ENCODE results near the gene CHAT.

Gene CHAT

DNA sequence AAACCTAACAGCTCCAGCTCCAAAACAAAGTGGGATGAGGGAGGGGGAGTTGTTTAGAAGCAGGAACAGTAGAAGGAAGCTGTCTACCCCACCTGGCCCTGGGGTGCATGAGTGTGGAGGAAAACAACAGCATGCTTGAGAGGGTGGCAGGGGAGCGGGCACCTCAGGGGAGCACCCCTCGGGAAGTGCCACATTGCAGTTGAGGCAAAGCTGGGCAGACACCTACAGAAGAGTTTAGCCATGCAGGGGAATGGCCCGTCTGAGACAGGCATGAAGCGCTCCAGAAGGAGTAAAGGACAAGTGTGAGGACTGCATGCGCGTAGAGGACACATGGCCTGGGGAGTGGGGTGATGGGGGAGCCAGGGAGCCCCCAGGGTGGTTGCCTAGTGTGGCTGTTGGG lies 18.1 kb downstream of the CHAT start:
- DNase-seq (ENCODE audit: low read depth in 2 of 2), result no peak

- no peak for DNase-seq (ENCODE audit: low read depth in 2 of 2)
Measured at GRCh38 chr10:49632406-49633317, 18.8 kb downstream of the CHAT start.

DNA sequence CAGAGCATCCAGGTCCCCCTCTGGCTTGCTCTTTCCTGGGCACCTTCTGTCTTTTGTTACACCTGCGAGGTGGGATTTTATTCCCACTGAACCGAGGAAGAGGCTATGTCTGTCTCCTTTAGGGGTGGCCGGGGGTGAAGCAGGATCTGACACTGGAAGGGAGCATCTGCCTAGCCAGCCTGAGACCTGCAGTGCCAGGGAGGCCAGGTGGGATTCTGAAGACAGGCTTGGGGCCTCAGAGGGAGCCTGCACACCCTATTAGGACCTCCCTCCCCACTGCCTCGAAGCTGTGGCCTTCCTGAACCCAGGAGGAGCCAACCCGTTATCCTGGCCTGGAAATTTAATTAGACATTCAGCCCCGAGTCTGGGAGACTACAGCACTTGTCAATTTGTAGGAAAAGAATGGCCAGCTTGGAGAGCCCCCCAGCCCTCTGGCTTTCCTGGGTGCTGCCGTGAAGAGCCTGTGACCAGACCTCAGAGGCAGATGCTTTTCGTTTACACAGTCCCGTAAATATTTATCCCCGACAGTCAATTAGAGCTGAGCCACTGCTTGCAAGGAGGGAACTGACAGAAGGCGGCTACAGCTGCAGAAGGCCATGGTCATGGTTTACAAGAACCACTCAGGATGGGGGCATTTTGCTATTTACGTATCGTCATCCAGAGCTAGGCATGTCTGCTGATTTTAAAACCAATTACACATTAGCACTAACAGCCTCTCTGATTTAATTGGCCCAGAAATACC lies 19.7 kb downstream of the CHAT start:
- DNase-seq (ENCODE audit: low read depth in 2 of 2), result no peak

DNA sequence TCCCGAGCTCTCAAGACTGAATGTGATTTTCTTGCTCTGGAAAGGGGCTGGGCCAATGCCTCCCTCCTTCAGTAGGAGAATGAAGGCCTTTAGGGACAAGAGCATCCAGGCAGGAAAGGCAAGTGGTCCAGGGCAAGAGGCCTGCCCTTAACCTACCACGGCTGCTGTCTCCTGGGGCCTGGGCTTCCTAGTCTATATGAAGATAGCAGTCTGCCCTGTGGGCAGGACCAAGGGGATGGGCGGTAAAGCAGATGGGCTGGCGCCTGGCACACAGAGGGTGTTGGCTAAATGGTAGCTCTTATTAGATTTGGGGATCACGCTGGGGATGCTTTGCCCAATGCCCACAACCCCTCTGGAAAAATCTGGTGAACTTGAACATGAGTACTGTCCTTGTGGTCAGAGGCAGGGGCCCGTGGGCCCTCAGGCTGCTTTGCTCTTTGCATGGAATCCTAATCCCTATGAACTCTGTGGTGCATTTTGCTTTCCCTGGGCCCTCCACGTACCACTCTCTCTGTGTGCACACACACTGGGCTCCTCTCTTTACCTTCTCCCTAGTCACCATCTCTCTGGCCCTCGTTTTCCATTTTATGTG lies 20.3 kb downstream of the CHAT start:
- DNase-seq (ENCODE audit: low read depth in 2 of 2), result no peak

- DNase-seq (ENCODE audit: low read depth in 2 of 2), result no peak
Measured at GRCh38 chr10:49642311-49642710, 28.5 kb downstream of the CHAT start.

DNA sequence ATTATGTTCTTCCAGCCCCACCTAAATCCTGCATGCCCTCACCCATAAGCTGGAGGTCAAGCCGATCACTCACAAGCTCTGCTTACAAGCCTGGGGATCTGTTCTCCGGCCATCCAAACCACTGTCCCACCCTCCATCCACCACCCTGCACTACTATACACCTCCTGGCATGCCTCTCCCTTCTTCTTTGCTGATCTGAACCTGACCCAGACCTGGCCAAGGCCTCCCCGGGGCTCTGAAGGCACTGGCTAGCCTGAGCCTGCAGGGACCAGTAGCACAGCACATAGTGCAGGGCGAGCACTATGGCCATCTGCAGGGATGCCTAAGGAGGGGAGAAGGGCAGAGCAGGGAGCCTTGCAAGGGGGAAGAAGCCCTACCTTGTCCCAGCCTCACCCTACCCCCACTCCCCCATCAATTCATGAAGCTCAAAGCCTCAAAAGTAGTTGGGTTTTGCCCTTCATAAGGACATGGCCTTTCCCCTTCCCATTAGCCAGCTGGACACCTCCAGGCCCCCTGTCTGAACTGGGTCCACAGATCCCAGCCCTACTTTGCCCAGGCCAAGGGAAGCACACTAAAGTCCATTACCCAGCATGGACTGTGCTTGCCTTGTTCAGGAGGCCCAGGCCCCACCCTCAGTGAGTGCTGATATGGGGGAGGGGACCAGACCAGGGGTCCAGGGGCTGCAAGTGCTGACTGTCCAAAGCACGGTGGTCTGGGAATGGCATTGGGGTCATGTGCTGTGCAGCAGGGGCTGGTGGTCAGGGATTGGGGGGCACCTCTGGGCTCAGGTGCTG lies 29.6 kb downstream of the CHAT start:
- DNase-seq (ENCODE audit: low read depth in 2 of 2), result no peak

DNA sequence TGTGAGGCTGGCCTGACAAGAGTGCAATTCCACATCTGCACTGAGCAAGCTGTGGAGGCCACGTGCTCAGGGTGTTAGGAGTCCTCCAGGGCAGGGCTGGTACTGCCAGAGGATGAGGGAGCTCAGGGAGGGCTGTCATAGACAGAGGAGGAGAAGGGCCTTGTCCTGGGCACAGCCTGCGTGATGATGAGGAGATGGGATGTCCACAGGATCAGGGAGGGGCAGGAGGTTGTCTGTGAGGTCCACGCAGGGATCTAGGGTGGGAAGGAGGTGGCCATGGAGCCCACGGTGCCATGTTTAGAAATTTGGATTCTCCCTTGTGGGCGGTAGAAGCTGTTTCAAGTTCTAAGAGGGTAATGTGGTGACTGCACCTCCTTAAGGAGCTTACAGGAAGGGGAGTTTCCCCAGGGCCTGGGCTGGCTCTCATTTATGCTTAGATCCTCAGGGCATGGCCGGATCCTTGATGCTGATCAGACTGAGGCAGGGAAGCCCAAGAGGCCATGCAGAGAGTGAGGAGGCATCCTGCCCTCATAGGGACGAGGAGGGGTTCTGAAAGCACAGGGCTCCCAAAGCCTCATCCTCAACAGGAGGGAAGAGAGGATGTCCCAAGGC lies 30.3 kb downstream of the CHAT start:
- DNase-seq (ENCODE audit: low read depth in 2 of 2), result no peak

- DNase-seq (ENCODE audit: low read depth in 2 of 2), result no peak
Measured at GRCh38 chr10:49645417-49645816, 31.6 kb downstream of the CHAT start.

DNA sequence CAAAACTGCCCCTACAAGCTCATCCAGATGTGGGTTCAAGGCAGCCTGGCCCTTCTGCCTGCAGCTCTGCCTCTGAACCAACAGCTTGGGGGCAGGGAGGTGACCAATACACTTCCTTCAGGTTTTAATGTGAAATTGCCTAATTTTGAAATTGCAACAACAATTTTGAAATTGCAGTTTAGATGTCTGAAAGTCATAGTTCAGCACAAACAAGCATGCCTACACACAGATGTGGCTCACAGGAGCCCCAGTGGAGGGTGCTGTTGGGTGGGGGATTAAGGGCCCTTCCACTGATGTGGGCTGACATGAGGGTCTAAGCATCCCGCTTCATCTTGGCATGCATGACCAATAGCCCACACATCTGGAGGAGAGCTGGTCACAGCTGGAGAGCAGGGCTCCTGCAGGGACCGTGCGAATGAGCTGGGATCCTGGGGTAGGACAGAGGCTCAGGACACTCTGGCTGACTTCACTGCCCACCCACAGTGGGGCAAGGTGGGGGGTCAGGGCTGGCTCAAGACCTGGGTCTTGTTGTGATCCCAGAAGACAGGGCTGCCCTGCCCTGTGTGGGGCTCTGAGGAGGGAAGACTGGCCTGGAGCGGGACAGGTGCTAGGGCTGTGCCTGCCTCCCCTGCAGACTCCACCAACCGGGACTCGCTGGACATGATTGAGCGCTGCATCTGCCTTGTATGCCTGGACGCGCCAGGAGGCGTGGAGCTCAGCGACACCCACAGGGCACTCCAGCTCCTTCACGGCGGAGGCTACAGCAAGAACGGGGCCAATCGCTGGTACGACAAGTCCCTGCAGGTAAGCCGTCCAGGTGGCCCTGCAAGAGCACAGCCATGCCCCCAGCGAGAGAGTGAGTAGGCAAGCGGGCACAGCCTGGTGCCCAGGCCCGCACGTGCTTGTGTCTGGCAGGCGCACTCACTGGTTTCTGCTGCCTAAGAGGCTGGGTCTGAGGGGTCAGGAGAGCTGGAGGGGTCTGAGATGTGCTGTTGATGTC lies 32.3 kb downstream of the CHAT start:
- no peak for DNase-seq (ENCODE audit: low read depth in 2 of 2)

- no peak for DNase-seq (ENCODE audit: low read depth in 2 of 2)
Measured at GRCh38 chr10:49647554-49647953, 33.7 kb downstream of the CHAT start.

DNA sequence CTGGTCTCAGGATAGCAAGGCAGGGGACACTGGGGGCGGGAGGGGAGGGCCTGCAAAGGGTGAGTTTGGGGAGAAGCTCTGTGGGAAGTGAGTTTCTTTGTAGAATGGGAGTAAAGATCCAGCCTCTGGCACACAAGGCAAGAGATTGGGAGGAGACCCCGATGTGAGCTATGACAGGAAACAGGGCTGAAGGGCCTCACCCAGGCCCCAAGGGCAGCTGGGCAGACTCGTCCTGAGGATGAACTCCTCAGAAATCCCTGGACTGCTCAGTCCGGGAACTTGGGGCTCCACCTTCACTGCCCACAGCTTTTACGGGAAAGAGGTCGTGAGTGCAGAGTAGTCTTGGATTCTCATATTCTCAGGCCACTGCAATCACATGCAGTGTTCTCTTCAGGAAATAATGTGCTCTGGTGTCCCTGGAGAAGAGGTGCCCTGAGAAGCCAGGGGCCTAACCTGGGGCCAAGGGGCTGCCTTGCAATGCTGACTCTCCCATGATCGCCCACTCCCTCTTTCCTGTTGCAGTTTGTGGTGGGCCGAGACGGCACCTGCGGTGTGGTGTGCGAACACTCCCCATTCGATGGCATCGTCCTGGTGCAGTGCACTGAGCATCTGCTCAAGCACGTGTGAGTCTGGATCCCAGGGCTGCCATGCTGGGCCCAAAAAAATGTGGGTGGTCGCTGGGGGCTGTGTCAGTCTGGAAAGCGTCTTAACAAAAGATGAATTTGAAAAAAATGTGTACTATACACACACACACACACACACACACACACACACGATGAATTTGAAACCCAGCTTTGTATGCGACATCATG lies 34.4 kb downstream of the CHAT start:
- no peak for DNase-seq (ENCODE audit: low read depth in 2 of 2)

DNA sequence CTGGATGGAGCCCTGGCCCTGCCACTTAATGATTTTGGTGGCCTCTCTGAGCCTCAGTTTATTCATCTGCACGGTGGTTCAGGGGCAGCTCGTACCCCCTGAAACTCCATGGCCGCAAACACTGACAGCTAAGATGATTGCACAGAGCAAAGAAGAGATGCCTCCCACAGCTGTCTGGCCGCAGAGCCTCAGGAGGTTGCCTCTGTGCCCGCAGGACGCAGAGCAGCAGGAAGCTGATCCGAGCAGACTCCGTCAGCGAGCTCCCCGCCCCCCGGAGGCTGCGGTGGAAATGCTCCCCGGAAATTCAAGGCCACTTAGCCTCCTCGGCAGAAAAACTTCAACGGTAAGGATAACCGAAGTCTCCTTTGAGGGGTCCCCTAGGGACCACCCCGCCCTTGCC lies 35.5 kb downstream of the CHAT start:
- DNase-seq (ENCODE audit: low read depth in 2 of 2), result no peak

- DNase-seq (ENCODE audit: low read depth in 2 of 2), result no peak
Measured at GRCh38 chr10:49649936-49650723, 36.3 kb downstream of the CHAT start.

- no peak for DNase-seq (ENCODE audit: low read depth in 2 of 2)
Measured at GRCh38 chr10:49650724-49651034, 36.8 kb downstream of the CHAT start.

GRCh38 chr10:49651039-49651835 lies 37.4 kb downstream of the CHAT start:
- DNase-seq (ENCODE audit: low read depth in 2 of 2), result no peak

- DNase-seq (ENCODE audit: low read depth in 2 of 2), result no peak
Measured at GRCh38 chr10:49651917-49652316, 38.1 kb downstream of the CHAT start.

DNA sequence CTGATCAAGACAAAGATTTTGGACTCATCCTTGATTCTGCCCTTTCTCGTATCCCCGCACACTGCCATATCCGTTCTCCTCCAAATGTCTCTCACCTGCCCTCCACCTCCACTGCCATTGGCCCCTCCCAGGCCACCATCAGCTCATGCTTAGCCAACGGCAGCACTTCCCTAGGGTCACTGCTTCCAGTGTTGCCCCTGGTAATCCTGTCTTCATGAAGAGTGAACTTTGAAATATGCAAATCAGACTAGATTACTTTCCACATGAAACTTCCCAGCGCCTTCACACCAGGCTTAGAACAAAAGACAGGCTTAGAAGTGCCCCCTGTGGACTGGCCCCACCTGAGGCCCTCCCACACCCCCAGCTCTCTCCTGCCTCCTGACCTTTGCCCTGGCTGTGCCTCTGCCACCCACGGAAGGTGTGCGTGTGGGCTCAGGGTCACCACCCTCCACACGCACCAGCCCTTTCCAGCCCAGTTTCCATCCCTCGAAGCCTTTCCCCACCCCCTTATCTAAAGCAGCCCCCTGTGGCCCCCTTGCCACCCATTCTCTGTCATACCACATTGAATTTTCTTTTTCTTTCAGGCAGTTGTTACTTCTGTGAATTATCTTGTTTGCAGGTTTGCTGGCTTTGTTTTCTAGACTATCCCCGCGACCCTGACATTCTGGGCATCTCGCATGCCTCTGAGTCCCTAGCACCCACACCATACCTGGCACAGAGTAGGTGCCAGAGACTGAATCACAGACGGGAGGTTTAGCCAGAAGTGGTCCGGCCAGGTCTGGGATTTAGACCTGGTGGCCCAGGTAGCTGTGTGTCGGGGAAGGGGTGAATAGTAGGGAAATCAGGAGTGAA lies 38.8 kb downstream of the CHAT start:
- DNase-seq (ENCODE audit: low read depth in 2 of 2), result no peak
